ENCODE data around the gene ARHGAP24.
"Not testable (repeated sequence)": the region's sequence is repeated elsewhere in the genome, so short reads cannot be mapped to it uniquely, and the experiment has no call there.

The ARHGAP24 gene

GRCh38 chr4:85913931-85914694 lies 439.2 kb downstream of the ARHGAP24 start:
- DNase-seq (ENCODE audit: low spot score): no peak

- DNase-seq (ENCODE audit: low spot score): not testable (repeated sequence)
Measured at GRCh38 chr4:85915570-85915969, 440.6 kb downstream of the ARHGAP24 start.

GRCh38 chr4:85919200-85919887 lies 444.4 kb downstream of the ARHGAP24 start:
- no peak for DNase-seq (ENCODE audit: low spot score)

GRCh38 chr4:85925071-85925470 lies 450.1 kb downstream of the ARHGAP24 start:
- no peak for DNase-seq (ENCODE audit: low spot score)

GRCh38 chr4:85928775-85929591 lies 454.0 kb downstream of the ARHGAP24 start:
- no peak for DNase-seq (ENCODE audit: low spot score)

- peak; percentile 25 for DNase-seq (ENCODE audit: low spot score)
Measured at GRCh38 chr4:85929961-85930665, 455.2 kb downstream of the ARHGAP24 start.

- no peak for DNase-seq (ENCODE audit: low spot score)
Measured at GRCh38 chr4:85932500-85933290, 457.7 kb downstream of the ARHGAP24 start.

GRCh38 chr4:85933291-85933640 lies 458.3 kb downstream of the ARHGAP24 start:
- DNase-seq (ENCODE audit: low spot score): no peak

GRCh38 chr4:85937507-85937906 lies 462.6 kb downstream of the ARHGAP24 start:
- DNase-seq (ENCODE audit: low spot score): no peak

GRCh38 chr4:85938062-85938461 lies 463.1 kb downstream of the ARHGAP24 start:
- DNase-seq (ENCODE audit: low spot score): no peak

- no peak for DNase-seq (ENCODE audit: low spot score)
Measured at GRCh38 chr4:85938902-85939301, 464.0 kb downstream of the ARHGAP24 start.

GRCh38 chr4:85939595-85939994 lies 464.6 kb downstream of the ARHGAP24 start:
- DNase-seq (ENCODE audit: low spot score): no peak

- no peak for DNase-seq (ENCODE audit: low spot score)
Measured at GRCh38 chr4:85940151-85940550, 465.2 kb downstream of the ARHGAP24 start.

- DNase-seq (ENCODE audit: low spot score): no peak
Measured at GRCh38 chr4:85942107-85942506, 467.2 kb downstream of the ARHGAP24 start.

GRCh38 chr4:85946821-85947220 lies 471.9 kb downstream of the ARHGAP24 start:
- no peak for DNase-seq (ENCODE audit: low spot score)

- no peak for DNase-seq (ENCODE audit: low spot score)
Measured at GRCh38 chr4:85951099-85951498, 476.1 kb downstream of the ARHGAP24 start.

- no peak for DNase-seq (ENCODE audit: low spot score)
Measured at GRCh38 chr4:85952528-85952927, 477.6 kb downstream of the ARHGAP24 start.

GRCh38 chr4:85952972-85953650 lies 478.2 kb downstream of the ARHGAP24 start:
- DNase-seq (ENCODE audit: low spot score): no peak

GRCh38 chr4:85953651-85954018 lies 478.7 kb downstream of the ARHGAP24 start:
- DNase-seq (ENCODE audit: low spot score): no peak

GRCh38 chr4:85955620-85956292 lies 480.8 kb downstream of the ARHGAP24 start:
- DNase-seq (ENCODE audit: low spot score): no peak

Data from Ammon's horn (tissue), 1 donor.